Measurements from ENCODE around the gene SUMO4. TPM values are rescaled to one million over a fixed set of nuclear protein-coding genes. Genes with fewer than 3 reads are reported as not detected.

The SUMO4 gene
- total RNA-seq, 4 donors from 2014 or later = 1.5 to 28.1 (median 8.1) TPM

GRCh38 chr6:149373511-149373910, 26.6 kb upstream of the SUMO4 start:
- 100% methylated on average over 2 of the region's 2 CpGs for WGBS, 2 donors (ENCODE audit: low coverage in 1 of 2)
- H3K36me3 ChIP-seq = peaks cover 0 to 6% (median 3%) of the 10 kb centered on the region in 4 donors
- in situ Hi-C loops (cut with MboI; ENCODE audit: low pct_ligation_motif_present in 1 of 4, low pct_unique_long_range_greater_than_20kb in 1 of 4, low sequenced_read_pairs in 3 of 4) = no loop called here
- intact Hi-C loops (cut with DNase I; ENCODE audit: low total_unique reads) = no loop called here
- H3K4me1 ChIP-seq = peaks cover 0 to 10% (median 1%) of the 10 kb centered on the region in 4 donors
- no peaks in the 10 kb centered on the region for H3K27me3 ChIP-seq
- H3K9me3 ChIP-seq = no peaks in the 10 kb centered on the region
- TF ChIP-seq POLR2A (IDR thresholded peaks at IDR 0.05) = no peak
- no peak for TF ChIP-seq POLR2AphosphoS5 (IDR thresholded peaks at IDR 0.05)
- no peak for TF ChIP-seq EP300 (IDR thresholded peaks at IDR 0.05; ENCODE audit: low read depth)
- TF ChIP-seq CTCF (IDR thresholded peaks at IDR 0.05) = no peak
- no peak overlapping the region for H3K4me3 ChIP-seq
- H3K27ac ChIP-seq = no peak overlapping the region
- no peak for DNase-seq

- no peak overlapping the region for H3K27ac ChIP-seq
- intact Hi-C loops (cut with DNase I; ENCODE audit: low total_unique reads) (loop anchor here (5.0 kb wide), 1 partner anchor 1828 kb away; no protein-coding TSS in a partner anchor), in situ Hi-C loops (cut with MboI; ENCODE audit: low pct_ligation_motif_present in 1 of 4, low pct_unique_long_range_greater_than_20kb in 1 of 4, low sequenced_read_pairs in 3 of 4) (no loop called here)
- no peaks in the 10 kb centered on the region for H3K27me3 ChIP-seq
- no peak for TF ChIP-seq POLR2AphosphoS5 (IDR thresholded peaks at IDR 0.05)
- no peak for TF ChIP-seq CTCF (IDR thresholded peaks at IDR 0.05)
- TF ChIP-seq POLR2A (IDR thresholded peaks at IDR 0.05) = no peak
- TF ChIP-seq EP300 (IDR thresholded peaks at IDR 0.05; ENCODE audit: low read depth) = no peak
- DNase-seq = no peak
- 97 to 100% methylated on average over 2 to 3 of the region's 3 CpGs for WGBS, 2 donors (ENCODE audit: low coverage in 1 of 2)
- no peaks in the 10 kb centered on the region for H3K9me3 ChIP-seq
- H3K36me3 ChIP-seq = peaks cover 0 to 29% (median 4%) of the 10 kb centered on the region in 4 donors
- H3K4me3 ChIP-seq = no peak overlapping the region
- peaks cover 0 to 23% (median 5%) of the 10 kb centered on the region in 4 donors for H3K4me1 ChIP-seq
These were observed 20.1 kb upstream of the SUMO4 start for GRCh38 chr6:149379977-149380376.

GRCh38 chr6:149380523-149380922, 19.5 kb upstream of the SUMO4 start:
- no peak for TF ChIP-seq POLR2A (IDR thresholded peaks at IDR 0.05)
- no peak for TF ChIP-seq EP300 (IDR thresholded peaks at IDR 0.05; ENCODE audit: low read depth)
- Histone ChIP-seq H3K27ac (no peak overlapping the region), H3K27me3 (no peaks in the 10 kb centered on the region), H3K4me3 (no peak overlapping the region), H3K9me3 (no peaks in the 10 kb centered on the region), H3K36me3 (peaks cover 0 to 29% (median 4%) of the 10 kb centered on the region in 4 donors), H3K4me1 (peaks cover 0 to 20% (median 5%) of the 10 kb centered on the region in 4 donors)
- DNase-seq = no peak
- in situ Hi-C loops (cut with MboI; ENCODE audit: low pct_ligation_motif_present in 1 of 4, low pct_unique_long_range_greater_than_20kb in 1 of 4, low sequenced_read_pairs in 3 of 4) (no loop called here), intact Hi-C loops (cut with DNase I; ENCODE audit: low total_unique reads) (loop anchor here (5.0 kb wide), 1 partner anchor 1828 kb away; no protein-coding TSS in a partner anchor)

- peaks cover 0 to 23% (median 4%) of the 10 kb centered on the region in 4 donors for H3K36me3 ChIP-seq
- H3K27me3 ChIP-seq = no peaks in the 10 kb centered on the region
- H3K4me3 ChIP-seq = no peak overlapping the region
- in situ Hi-C loops (cut with MboI; ENCODE audit: low pct_ligation_motif_present in 1 of 4, low pct_unique_long_range_greater_than_20kb in 1 of 4, low sequenced_read_pairs in 3 of 4) = no loop called here
- intact Hi-C loops (cut with DNase I; ENCODE audit: low total_unique reads) = loop anchor here (5.0 kb wide), 1 partner anchor 1831 kb away; no protein-coding TSS in a partner anchor
- peaks cover 13 to 36% (median 21%) of the 10 kb centered on the region in 4 donors for H3K4me1 ChIP-seq
- 83 to 84% methylated on average over 3 to 4 of the region's 4 CpGs for WGBS, 2 donors (ENCODE audit: low coverage in 1 of 2)
- no peak overlapping the region for H3K27ac ChIP-seq
- DNase-seq = no peak
- TF ChIP-seq POLR2AphosphoS5 (IDR thresholded peaks at IDR 0.05) (no peak), POLR2A (IDR thresholded peaks at IDR 0.05) (no peak), CTCF (IDR thresholded peaks at IDR 0.05) (no peak), EP300 (IDR thresholded peaks at IDR 0.05; ENCODE audit: low read depth) (no peak)
- H3K9me3 ChIP-seq = no peaks in the 10 kb centered on the region
These were observed 16.7 kb upstream of the SUMO4 start for GRCh38 chr6:149383371-149383770.

GRCh38 chr6:149384464-149384863, 15.6 kb upstream of the SUMO4 start:
- intact Hi-C loops (cut with DNase I; ENCODE audit: low total_unique reads) = loop anchor here (5.0 kb wide), 1 partner anchor 1832 kb away; no protein-coding TSS in a partner anchor
- Histone ChIP-seq H3K4me1 (peaks cover 13 to 47% (median 31%) of the 10 kb centered on the region in 4 donors), H3K27me3 (no peaks in the 10 kb centered on the region), H3K9me3 (no peaks in the 10 kb centered on the region), H3K27ac (no peak overlapping the region), H3K4me3 (no peak overlapping the region), H3K36me3 (peaks cover 0 to 14% (median under 1%) of the 10 kb centered on the region in 4 donors)
- in situ Hi-C loops (cut with MboI; ENCODE audit: low pct_ligation_motif_present in 1 of 4, low pct_unique_long_range_greater_than_20kb in 1 of 4, low sequenced_read_pairs in 3 of 4) = no loop called here
- no peak for DNase-seq
- TF ChIP-seq POLR2A (IDR thresholded peaks at IDR 0.05) (no peak), CTCF (IDR thresholded peaks at IDR 0.05) (no peak), POLR2AphosphoS5 (IDR thresholded peaks at IDR 0.05) (no peak), EP300 (IDR thresholded peaks at IDR 0.05; ENCODE audit: low read depth) (no peak)

Data from transverse colon (tissue), 4 donors.